Neural cell (in vitro differentiated cells): ENCODE results near the gene APBA2. TPM values are rescaled to one million over a fixed set of nuclear protein-coding genes. Genes with fewer than 3 reads are reported as not detected.

Source experiments
- H2AFZ ChIP-seq: fragments of 200-600, 300-800 bp; sonication (generic), shearing (Covaris generic); 2 replicates; pipeline ENCODE4 v1.6.0; 2014; ENCODE audit warnings: low read depth, mild to moderate bottlenecking, antibody characterized with exemption, low read length, moderate library complexity
- H3F3A ChIP-seq: fragments of 200-600 bp; shearing (Covaris generic); 2 replicates; pipeline ENCODE4 v1.6.1; 2016; ENCODE audit warnings: mild to moderate bottlenecking, moderate library complexity, mixed read lengths, antibody characterized with exemption, low read length; ENCODE audit not compliant: insufficient read depth, poor library complexity, severe bottlenecking
- H3K27ac ChIP-seq: fragments of 200-600, 300-800 bp; sonication (generic), shearing (Covaris generic); 2 replicates; pipeline ENCODE4 v1.5.1; 2014; ENCODE audit warnings: mild to moderate bottlenecking, low read length, moderate library complexity
- H3K27me3 ChIP-seq: fragments of 300-800, 200-600 bp; sonication (generic), shearing (Covaris generic); 2 replicates; pipeline ENCODE4 v1.6.0; 2014; ENCODE audit warnings: mild to moderate bottlenecking, low read depth, low read length, moderate library complexity; ENCODE audit not compliant: insufficient read depth
- H3K36me3 ChIP-seq: fragments of 300-800, 200-600 bp; sonication (generic), shearing (Covaris generic); 2 replicates; pipeline ENCODE4 v1.5.1; 2014; ENCODE audit warnings: mild to moderate bottlenecking, antibody characterized with exemption, low read length, moderate library complexity; ENCODE audit not compliant: insufficient read depth
- H3K4me2 ChIP-seq: fragments of 300-800, 200-600 bp; sonication (generic), shearing (Covaris generic); 2 replicates; pipeline ENCODE4 v1.6.0; 2014; ENCODE audit warnings: mild to moderate bottlenecking, low read length
- H3K4me3 ChIP-seq: fragments of 300-800, 200-600 bp; sonication (generic), shearing (Covaris generic); 2 replicates; pipeline ENCODE4 v1.5.1; 2014; ENCODE audit warnings: mild to moderate bottlenecking, low read length, moderate library complexity
- H3K79me2 ChIP-seq: fragments of 200-600 bp; shearing (Covaris generic); replicated peaks from 2 replicates; pipeline ENCODE4 v1.6.0; 2014; ENCODE audit warnings: mild to moderate bottlenecking, low read length, moderate library complexity; ENCODE audit not compliant: insufficient read depth
- H3K9ac ChIP-seq: fragments of 300-800, 200-600 bp; sonication (generic), shearing (Covaris generic); 2 replicates; pipeline ENCODE4 v1.6.1; 2016; ENCODE audit warnings: mild to moderate bottlenecking, low read length, mixed read lengths
- H3K9me2 ChIP-seq: fragments of 200-600 bp; shearing (Covaris generic); 2 replicates; pipeline ENCODE4 v1.6.1; 2016; ENCODE audit warnings: mild to moderate bottlenecking, low read length, mixed read lengths; ENCODE audit not compliant: insufficient read depth
- H3K9me3 ChIP-seq: fragments of 200-600, 300-800 bp; sonication (generic), shearing (Covaris generic); 2 replicates; pipeline ENCODE4 v1.6.1; 2016; ENCODE audit warnings: mild to moderate bottlenecking, mixed run types, low read length, moderate library complexity, mixed read lengths
- H4K20me1 ChIP-seq: fragments of 200-600 bp; shearing (Covaris generic); 2 replicates; pipeline ENCODE4 v1.6.1; 2016; ENCODE audit warnings: mild to moderate bottlenecking, mixed run types; ENCODE audit not compliant: insufficient read depth
- EP300 ChIP-seq: fragments of 450-650 bp; conservative IDR thresholded peaks from 2 replicates; pipeline ENCODE4 v1.6.1; 2014; ENCODE audit warnings: antibody characterized with exemption, mild to moderate bottlenecking, moderate library complexity; ENCODE audit not compliant: poor library complexity, severe bottlenecking
- EZH2 ChIP-seq: fragments of 200-600, 300-800 bp; shearing (Covaris generic), sonication (generic); IDR thresholded peaks from 2 replicates; pipeline ENCODE4 v1.6.1; 2014; ENCODE audit warnings: antibody characterized with exemption, low read length, borderline replicate concordance, mild to moderate bottlenecking; ENCODE audit not compliant: insufficient read depth, poor library complexity, severe bottlenecking
- MXI1 ChIP-seq: fragments of 450-650 bp; conservative IDR thresholded peaks from 2 replicates; pipeline ENCODE4 v1.6.1; 2014; ENCODE audit warnings: antibody characterized with exemption, mild to moderate bottlenecking; ENCODE audit not compliant: poor library complexity, severe bottlenecking
- POLR2AphosphoS5 ChIP-seq: IDR thresholded peaks from 2 replicates; pipeline ENCODE4 v1.6.1; 2012
- RAD21 ChIP-seq: fragments of 450-650 bp; conservative IDR thresholded peaks from 2 replicates; pipeline ENCODE4 v1.6.1; 2014; ENCODE audit warnings: antibody characterized with exemption, mild to moderate bottlenecking, moderate library complexity
- SMC3 ChIP-seq: fragments of 450-650 bp; conservative IDR thresholded peaks from 2 replicates; pipeline ENCODE4 v1.6.1; 2014; ENCODE audit warnings: antibody characterized with exemption, mild to moderate bottlenecking, moderate library complexity; ENCODE audit not compliant: poor library complexity
- TAF1 ChIP-seq: IDR thresholded peaks from 2 replicates; pipeline ENCODE4 v1.6.1; 2012; ENCODE audit warnings: low read depth
- polyA plus RNA-seq: library from polyadenylated mRNA; depleted of rRNA; stranded (reverse); fragments of >200 nt; gene quantifications from 2 replicates; pipeline ENCODE4 v1.2.3, GENCODE V29; 2014
- TF ChIP-seq, protein P1 (sequence below): IDR thresholded peaks from 2 replicates; pipeline ENCODE4 v1.6.1; 2012; ENCODE audit warnings: borderline replicate concordance
- TF ChIP-seq, protein P2 (sequence below): fragments of 450-650 bp; IDR thresholded peaks from 2 replicates; pipeline ENCODE4 v1.5.1; 2014; ENCODE audit warnings: antibody characterized with exemption, mild to moderate bottlenecking, moderate library complexity; ENCODE audit not compliant: poor library complexity, severe bottlenecking

The APBA2 gene
- polyA plus RNA-seq, 1 donor from 2014 or later = 134 TPM

DNA sequence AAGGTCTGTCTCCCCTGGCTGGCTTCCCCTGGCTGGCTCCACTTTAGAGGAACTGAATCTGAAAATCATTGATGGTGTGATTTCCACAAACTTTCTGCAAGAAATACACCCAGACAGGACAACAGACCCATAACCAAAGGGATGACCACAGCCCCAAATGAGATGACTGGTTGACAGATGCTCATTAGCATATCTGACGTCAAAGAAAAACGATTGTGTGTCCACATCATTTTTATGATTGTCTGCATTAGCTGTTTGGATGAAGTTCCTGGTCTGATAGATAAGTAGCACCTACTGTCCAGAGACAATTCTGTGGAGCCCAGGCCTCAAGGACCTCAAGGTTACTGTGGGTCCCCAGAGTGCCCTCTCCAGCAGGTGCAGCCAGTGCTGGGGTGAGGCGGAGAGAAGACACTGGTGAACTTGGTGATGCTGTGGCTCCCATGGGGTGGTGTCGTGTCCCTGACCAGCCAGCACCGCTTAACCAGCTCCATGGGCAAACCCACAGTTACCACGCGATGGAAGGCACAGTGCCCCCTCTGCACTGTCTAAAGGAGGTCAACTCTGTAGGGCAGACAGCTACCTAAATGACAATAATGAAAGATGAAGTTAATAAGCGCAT is 256.5 kb downstream of the APBA2 start:
- Histone ChIP-seq H3K27ac (peak overlapping the region; percentile 88), H4K20me1 (no peaks in the 10 kb centered on the region), H3K9ac (peak overlapping the region; percentile 49), H3K4me3 (peak overlapping the region; percentile 46), H2AFZ (no peak overlapping the region), H3K4me2 (peak overlapping the region; percentile 63), H3K9me3 (no peaks in the 10 kb centered on the region), H3K9me2 (no peaks in the 10 kb centered on the region), H3F3A (no peaks in the 10 kb centered on the region), H3K27me3 (no peaks in the 10 kb centered on the region), H3K79me2 (no peaks in the 10 kb centered on the region), H3K36me3 (no peaks in the 10 kb centered on the region)
- TF ChIP-seq, protein P1, sequence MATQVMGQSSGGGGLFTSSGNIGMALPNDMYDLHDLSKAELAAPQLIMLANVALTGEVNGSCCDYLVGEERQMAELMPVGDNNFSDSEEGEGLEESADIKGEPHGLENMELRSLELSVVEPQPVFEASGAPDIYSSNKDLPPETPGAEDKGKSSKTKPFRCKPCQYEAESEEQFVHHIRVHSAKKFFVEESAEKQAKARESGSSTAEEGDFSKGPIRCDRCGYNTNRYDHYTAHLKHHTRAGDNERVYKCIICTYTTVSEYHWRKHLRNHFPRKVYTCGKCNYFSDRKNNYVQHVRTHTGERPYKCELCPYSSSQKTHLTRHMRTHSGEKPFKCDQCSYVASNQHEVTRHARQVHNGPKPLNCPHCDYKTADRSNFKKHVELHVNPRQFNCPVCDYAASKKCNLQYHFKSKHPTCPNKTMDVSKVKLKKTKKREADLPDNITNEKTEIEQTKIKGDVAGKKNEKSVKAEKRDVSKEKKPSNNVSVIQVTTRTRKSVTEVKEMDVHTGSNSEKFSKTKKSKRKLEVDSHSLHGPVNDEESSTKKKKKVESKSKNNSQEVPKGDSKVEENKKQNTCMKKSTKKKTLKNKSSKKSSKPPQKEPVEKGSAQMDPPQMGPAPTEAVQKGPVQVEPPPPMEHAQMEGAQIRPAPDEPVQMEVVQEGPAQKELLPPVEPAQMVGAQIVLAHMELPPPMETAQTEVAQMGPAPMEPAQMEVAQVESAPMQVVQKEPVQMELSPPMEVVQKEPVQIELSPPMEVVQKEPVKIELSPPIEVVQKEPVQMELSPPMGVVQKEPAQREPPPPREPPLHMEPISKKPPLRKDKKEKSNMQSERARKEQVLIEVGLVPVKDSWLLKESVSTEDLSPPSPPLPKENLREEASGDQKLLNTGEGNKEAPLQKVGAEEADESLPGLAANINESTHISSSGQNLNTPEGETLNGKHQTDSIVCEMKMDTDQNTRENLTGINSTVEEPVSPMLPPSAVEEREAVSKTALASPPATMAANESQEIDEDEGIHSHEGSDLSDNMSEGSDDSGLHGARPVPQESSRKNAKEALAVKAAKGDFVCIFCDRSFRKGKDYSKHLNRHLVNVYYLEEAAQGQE = no peak
- no peak for TF ChIP-seq RAD21
- TF ChIP-seq MXI1 = no peak
- TF ChIP-seq POLR2AphosphoS5 = no peak
- TF ChIP-seq EZH2 = no peak
- TF ChIP-seq TAF1 = no peak
- TF ChIP-seq SMC3 = no peak
- TF ChIP-seq, protein P2, sequence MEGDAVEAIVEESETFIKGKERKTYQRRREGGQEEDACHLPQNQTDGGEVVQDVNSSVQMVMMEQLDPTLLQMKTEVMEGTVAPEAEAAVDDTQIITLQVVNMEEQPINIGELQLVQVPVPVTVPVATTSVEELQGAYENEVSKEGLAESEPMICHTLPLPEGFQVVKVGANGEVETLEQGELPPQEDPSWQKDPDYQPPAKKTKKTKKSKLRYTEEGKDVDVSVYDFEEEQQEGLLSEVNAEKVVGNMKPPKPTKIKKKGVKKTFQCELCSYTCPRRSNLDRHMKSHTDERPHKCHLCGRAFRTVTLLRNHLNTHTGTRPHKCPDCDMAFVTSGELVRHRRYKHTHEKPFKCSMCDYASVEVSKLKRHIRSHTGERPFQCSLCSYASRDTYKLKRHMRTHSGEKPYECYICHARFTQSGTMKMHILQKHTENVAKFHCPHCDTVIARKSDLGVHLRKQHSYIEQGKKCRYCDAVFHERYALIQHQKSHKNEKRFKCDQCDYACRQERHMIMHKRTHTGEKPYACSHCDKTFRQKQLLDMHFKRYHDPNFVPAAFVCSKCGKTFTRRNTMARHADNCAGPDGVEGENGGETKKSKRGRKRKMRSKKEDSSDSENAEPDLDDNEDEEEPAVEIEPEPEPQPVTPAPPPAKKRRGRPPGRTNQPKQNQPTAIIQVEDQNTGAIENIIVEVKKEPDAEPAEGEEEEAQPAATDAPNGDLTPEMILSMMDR = no peak
- TF ChIP-seq EP300 = no peak

DNA sequence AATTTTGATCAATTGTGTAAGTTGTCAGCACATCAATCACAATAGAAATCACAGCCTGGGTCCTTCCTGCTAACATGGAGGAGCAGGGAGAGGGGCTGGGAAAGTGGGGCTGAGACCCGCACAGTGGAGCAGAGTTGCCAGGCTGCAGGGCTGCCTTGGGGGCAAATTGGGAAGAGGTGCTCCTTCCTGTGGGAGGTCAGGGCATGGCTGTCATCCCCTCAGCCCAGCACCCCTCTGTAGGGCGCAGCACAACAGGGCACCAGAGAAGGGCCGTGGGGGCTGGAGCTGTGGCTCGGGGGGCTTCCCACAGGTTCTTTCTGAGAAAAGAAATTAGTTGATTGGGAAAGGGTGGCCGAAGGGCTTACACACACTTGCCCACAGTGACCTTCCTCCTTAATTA is 257.5 kb downstream of the APBA2 start:
- peak overlapping the region; percentile 43 for H3K9ac ChIP-seq
- H3F3A ChIP-seq = no peaks in the 10 kb centered on the region

More for the DNA sequence above, 257.5 kb downstream of the APBA2 start:
- H3K9me3 ChIP-seq = no peaks in the 10 kb centered on the region
- H3K27ac ChIP-seq = peak overlapping the region; percentile 88
- no peaks in the 10 kb centered on the region for H3K27me3 ChIP-seq
- no peaks in the 10 kb centered on the region for H3K9me2 ChIP-seq
- no peaks in the 10 kb centered on the region for H4K20me1 ChIP-seq
- peak overlapping the region; percentile 63 for H3K4me2 ChIP-seq
- no peak overlapping the region for H2AFZ ChIP-seq
- no peaks in the 10 kb centered on the region for H3K79me2 ChIP-seq
- TF ChIP-seq POLR2AphosphoS5 (no peak), TAF1 (no peak), EZH2 (no peak), SMC3 (no peak), EP300 (no peak), RAD21 (no peak), MXI1 (no peak)
- TF ChIP-seq, protein P1 = no peak
- TF ChIP-seq, protein P2 = no peak
- peak overlapping the region; percentile 46 for H3K4me3 ChIP-seq
- H3K36me3 ChIP-seq = no peaks in the 10 kb centered on the region
